Measurements from ENCODE around the gene KIAA0825.
"Not testable (repeated sequence)": the region's sequence is repeated elsewhere in the genome, so short reads cannot be mapped to it uniquely, and the experiment has no call there.

The KIAA0825 gene

GRCh38 chr5:94362857-94363256 lies 255.5 kb downstream of the KIAA0825 start:
- DNase-seq (ENCODE audit: low spot score) = no peak

- DNase-seq (ENCODE audit: low spot score) = no peak
These were observed 256.3 kb downstream of the KIAA0825 start for GRCh38 chr5:94361832-94362796.

GRCh38 chr5:94361161-94361560 lies 257.2 kb downstream of the KIAA0825 start:
- no peak for DNase-seq (ENCODE audit: low spot score)

- no peak for DNase-seq (ENCODE audit: low spot score)
These were observed 257.8 kb downstream of the KIAA0825 start for GRCh38 chr5:94360382-94361130.

- no peak for DNase-seq (ENCODE audit: low spot score)
These were observed 258.5 kb downstream of the KIAA0825 start for GRCh38 chr5:94359880-94360279.

- DNase-seq (ENCODE audit: low spot score) = no peak
These were observed 262.6 kb downstream of the KIAA0825 start for GRCh38 chr5:94355811-94356210.

- not testable (repeated sequence) for DNase-seq (ENCODE audit: low spot score)
These were observed 263.4 kb downstream of the KIAA0825 start for GRCh38 chr5:94354837-94355485.

GRCh38 chr5:94353605-94354004 lies 264.8 kb downstream of the KIAA0825 start:
- DNase-seq (ENCODE audit: low spot score) = no peak

- no peak for DNase-seq (ENCODE audit: low spot score)
These were observed 271.3 kb downstream of the KIAA0825 start for GRCh38 chr5:94347130-94347529.

- no peak for DNase-seq (ENCODE audit: low spot score)
These were observed 273.1 kb downstream of the KIAA0825 start for GRCh38 chr5:94345257-94345656.

GRCh38 chr5:94337617-94338016 lies 280.8 kb downstream of the KIAA0825 start:
- DNase-seq (ENCODE audit: low spot score) = no peak

GRCh38 chr5:94335936-94336335 lies 282.5 kb downstream of the KIAA0825 start:
- no peak for DNase-seq (ENCODE audit: low spot score)

GRCh38 chr5:94329115-94329514 lies 289.3 kb downstream of the KIAA0825 start:
- no peak for DNase-seq (ENCODE audit: low spot score)

GRCh38 chr5:94326586-94326985 lies 291.8 kb downstream of the KIAA0825 start:
- no peak for DNase-seq (ENCODE audit: low spot score)

- no peak for DNase-seq (ENCODE audit: low spot score)
These were observed 301.2 kb downstream of the KIAA0825 start for GRCh38 chr5:94316916-94317838.

- no peak for DNase-seq (ENCODE audit: low spot score)
These were observed 303.8 kb downstream of the KIAA0825 start for GRCh38 chr5:94314460-94315131.

GRCh38 chr5:94313696-94314095 lies 304.7 kb downstream of the KIAA0825 start:
- no peak for DNase-seq (ENCODE audit: low spot score)

GRCh38 chr5:94313188-94313587 lies 305.2 kb downstream of the KIAA0825 start:
- no peak for DNase-seq (ENCODE audit: low spot score)

- DNase-seq (ENCODE audit: low spot score) = no peak
These were observed 306.1 kb downstream of the KIAA0825 start for GRCh38 chr5:94312298-94312697.

- no peak for DNase-seq (ENCODE audit: low spot score)
These were observed 307.6 kb downstream of the KIAA0825 start for GRCh38 chr5:94310833-94311232.

GRCh38 chr5:94309141-94309540 lies 309.3 kb downstream of the KIAA0825 start:
- DNase-seq (ENCODE audit: low spot score) = no peak

All from hematopoietic multipotent progenitor cell treated with erythropoietin and hydrocortisone succinate and interleukin-3 and kit ligand, for 15 days (in vitro differentiated cells).